Fibroblast of lung (primary cell): ENCODE data around the gene PID1.

Experiments used
- EZH2 ChIP-seq: IDR thresholded peaks from 2 replicates; pipeline ENCODE4 v1.5.1; 2012; ENCODE audit warnings: low read length, control low read depth, mild to moderate bottlenecking; ENCODE audit errors: missing control alignments
- TF ChIP-seq, protein P1 (sequence below), 2 donors: IDR thresholded peaks in 1 of 2; conservative IDR thresholded peaks in 1 of 2; 1 replicate in 1 of 2; 2 replicates in 1 of 2; pipeline ENCODE4 v1.5.1; 2011 to 2012; ENCODE audit warnings: low read length in 2 of 2, control low read depth in 1 of 2, inconsistent platforms in 1 of 2, low read depth in 1 of 2, mild to moderate bottlenecking in 1 of 2

GRCh38 chr2:229025653-229026052 lies 245.4 kb downstream of the PID1 start:
- TF ChIP-seq, protein P1, sequence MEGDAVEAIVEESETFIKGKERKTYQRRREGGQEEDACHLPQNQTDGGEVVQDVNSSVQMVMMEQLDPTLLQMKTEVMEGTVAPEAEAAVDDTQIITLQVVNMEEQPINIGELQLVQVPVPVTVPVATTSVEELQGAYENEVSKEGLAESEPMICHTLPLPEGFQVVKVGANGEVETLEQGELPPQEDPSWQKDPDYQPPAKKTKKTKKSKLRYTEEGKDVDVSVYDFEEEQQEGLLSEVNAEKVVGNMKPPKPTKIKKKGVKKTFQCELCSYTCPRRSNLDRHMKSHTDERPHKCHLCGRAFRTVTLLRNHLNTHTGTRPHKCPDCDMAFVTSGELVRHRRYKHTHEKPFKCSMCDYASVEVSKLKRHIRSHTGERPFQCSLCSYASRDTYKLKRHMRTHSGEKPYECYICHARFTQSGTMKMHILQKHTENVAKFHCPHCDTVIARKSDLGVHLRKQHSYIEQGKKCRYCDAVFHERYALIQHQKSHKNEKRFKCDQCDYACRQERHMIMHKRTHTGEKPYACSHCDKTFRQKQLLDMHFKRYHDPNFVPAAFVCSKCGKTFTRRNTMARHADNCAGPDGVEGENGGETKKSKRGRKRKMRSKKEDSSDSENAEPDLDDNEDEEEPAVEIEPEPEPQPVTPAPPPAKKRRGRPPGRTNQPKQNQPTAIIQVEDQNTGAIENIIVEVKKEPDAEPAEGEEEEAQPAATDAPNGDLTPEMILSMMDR (conservative IDR thresholded peaks at IDR 0.05 in 1 of 2, IDR thresholded peaks at IDR 0.05 in 1 of 2; ENCODE audit: low read depth in 1 of 2, low read length in 2 of 2), result no peak
- no peak for TF ChIP-seq EZH2
